GM15510 (cell line): ENCODE measurements around the gene RNF167.

Experiments
- POLR2A ChIP-seq: IDR thresholded peaks from 3 replicates; pipeline ENCODE4 v1.6.1; 2011; ENCODE audit warnings: borderline replicate concordance; ENCODE audit not compliant: insufficient read length; ENCODE audit errors: extremely low read depth

Gene RNF167

DNA sequence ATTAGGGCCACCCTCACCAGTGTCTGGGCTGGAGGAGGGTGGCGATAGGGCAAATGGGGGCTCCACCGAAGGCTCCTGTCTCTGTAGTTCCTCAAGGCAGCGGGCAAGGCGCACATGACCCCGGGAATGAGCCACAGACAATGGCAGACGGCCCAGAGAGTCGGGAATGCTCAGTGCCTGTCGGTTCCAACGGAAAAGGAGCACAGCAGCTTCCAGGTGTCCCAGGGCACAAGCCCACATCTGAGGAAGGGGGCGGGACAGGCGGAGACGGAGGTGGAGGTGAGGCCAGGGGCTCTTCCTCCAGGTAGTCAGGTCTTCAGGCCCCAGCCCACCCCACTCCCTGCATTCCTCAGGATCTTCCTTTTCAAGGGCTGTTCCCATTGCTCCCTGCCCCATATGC is 32.7 kb downstream of the RNF167 start:
- TF ChIP-seq POLR2A: no peak

DNA sequence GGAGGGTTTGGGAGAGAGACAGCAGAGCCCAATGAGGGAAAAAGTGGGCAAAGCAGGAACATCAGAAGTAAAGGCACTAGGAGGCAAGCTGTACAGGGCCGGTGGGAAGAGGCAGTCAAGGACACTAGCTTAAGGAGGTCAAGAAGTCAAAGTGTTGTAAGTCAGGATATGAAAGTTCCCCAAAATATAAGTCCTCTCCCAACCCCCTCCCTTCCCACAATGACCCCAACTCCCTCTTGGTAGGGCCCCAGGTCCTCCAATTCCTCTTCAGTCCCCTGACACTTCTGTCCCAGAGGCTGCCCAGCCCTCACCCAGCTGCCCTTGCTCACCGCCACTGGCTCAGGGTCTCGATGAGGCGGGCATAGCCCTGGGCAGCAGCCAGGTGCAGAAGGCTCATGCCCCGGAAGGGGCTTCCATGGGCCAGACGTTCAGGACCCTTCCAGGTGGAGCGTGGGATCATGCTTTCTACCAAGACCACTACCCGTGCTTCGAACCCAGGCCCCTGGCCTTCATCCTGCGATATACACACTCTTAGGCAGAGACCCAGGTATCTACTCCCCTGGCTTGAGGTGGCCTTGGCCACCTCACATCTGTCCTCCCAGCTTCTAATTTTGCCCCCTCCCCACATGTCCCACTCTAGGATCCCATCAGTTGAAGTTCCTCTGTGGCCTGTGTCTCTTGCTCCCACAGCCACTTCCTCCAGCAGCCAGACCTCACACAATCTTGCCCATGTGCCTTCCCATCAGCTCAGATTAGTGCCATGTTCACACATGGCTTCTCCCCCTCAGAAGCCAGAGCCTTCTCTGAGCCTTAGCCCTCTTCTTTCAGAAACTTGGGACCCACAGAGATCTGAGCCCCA is 33.4 kb downstream of the RNF167 start:
- no peak for TF ChIP-seq POLR2A

DNA sequence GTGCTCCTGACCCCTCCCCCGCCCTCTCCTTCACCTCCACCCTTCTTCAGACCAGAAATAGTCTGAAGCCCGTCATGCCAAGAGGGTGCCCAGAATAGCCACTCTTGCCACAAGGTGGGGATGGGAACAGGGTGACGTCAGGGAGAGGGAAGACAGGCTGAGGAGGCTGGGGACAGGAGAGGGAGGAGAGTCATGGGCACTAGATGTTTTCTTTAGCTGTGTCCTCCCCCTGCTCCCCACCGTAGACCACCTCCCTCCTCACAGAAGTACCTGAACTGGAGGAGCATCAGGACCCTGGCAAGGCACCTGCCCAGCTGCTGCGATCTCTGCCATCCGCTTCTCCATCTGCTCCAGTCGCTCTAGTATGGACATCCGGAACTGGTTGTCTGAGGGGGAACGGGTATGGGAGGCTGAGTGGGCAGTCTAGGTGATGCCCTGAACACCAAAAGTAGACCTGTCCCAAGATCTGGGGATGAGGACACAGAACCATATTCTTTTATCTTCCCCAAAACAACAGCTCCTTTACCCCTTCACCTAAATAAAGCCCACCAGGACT is 34.1 kb downstream of the RNF167 start:
- TF ChIP-seq POLR2A: no peak

DNA sequence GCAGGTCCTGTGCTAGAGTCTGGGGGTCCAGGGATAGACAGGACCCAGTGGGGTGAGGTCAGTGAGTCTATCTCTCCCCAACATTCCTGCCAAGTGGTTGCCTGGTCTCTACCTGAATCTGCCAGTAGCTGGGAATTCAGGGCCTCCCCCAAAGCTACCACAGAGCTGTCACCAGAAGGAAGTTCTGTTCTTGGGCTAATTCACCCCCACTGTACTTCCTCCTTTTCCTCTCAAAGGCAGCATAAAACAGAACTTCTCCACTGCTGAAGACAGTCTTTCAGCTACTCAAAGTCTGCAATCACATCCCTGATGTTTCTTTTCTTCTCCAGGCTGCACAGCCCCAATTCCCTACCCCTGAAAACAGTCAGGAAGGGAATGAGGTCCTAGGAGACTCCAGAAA is 38.7 kb downstream of the RNF167 start:
- no peak for TF ChIP-seq POLR2A

DNA sequence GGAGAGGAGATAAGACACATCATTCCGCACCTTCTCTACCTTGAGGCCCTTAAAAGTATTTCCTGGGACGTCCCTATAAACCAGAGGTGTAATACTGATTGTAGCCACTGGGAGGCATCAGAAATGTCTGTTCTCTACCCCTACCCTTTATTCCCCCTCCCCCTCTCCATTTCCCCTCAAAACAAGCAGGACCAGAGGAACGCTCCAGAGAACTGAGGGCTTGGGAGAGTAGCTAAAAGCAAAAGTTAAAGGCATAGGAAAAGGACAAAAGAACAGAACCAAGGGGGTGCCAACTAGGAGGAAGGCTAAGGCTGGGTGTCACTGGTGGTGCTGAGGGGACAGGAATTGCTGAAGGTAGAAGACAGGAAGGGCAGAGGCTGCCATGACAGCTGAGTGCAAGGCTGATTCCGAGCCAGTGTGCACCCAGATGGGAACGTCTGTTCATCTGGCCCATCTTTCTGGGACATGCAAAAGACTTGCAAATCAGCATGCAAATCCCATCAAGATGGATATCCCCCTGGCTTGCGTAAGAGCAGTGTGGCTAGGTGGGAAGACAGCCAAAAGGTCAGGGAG is 40.7 kb downstream of the RNF167 start:
- TF ChIP-seq POLR2A: no peak

DNA sequence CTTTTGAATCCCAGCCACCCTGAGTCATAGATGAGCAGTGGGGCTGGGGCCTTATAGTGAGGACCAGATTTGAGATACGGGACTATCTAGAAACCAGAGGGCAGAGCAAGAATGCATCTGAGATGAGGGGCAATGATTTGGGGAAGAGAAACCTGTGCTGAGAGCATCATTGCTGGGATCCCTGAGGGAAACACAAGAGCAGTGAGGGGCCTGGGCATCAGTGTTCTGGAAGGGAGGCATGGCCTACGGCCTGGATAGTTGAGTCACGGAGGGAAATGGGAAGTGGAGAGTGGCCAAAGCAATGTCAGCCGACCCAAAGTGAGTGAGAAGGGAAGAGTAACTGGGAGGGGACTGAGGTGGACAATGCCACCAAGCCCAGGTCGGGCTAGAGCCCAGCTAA is 42.2 kb downstream of the RNF167 start:
- no peak for TF ChIP-seq POLR2A

DNA sequence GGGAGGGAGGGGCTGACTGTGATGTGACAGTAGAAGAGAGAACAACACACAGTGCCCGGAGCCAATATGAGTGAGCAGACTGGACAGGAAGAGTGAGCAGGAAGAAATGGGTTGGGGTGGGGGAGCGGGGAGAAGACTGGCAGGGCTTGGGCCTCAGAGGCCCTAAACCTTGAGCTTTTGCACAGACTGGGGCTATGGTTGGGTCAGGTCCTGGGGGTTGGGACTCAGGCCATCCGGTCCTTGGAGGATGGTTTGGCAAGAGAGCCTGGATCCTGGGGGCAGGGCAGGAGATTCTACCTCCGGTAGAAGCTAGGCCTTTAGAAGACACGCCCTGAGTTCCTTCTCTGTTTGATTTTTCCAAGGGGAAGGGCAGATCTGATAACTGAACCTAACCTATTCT is 46.3 kb downstream of the RNF167 start:
- TF ChIP-seq POLR2A: no peak

DNA sequence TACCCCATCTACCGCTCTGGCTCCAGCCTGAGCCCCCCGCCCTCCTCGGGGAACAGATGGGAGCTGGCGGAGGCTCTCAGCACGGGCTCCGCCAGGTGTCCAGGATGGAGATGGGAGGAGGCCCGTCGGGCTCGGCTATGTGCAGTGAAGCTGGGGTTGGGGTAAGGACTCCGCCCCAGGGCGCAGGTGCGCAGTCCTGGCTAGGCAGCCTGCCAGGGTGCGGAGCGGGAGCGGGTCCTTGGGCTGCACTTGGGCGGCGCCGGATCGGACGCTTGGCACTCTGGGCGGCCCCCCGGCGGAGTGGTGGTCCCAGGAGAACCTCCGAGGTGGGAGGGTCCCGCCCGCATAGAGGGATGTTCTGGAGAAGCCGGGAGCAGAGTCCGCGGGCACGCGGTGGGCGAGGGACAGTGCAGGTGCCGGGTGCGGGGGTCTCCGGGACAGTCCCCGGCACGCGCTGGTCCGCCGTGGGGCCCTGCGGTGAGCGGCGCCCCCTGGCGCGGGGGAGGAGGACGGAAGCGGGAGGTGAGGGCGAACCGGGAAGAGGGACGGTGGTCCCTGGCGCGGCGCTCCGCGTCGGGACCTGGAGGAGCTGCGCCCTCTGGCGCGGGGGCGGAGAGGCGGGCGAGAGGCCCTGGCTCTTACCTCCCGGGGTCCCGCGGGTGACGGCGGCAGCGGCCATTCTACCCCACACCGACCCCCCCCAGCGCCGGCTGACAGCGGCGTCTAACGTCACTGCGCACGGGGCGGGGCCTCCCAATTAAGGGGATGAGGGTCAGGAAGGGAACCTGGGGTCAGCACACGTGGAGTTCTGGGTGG is 47.1 kb downstream of the RNF167 start, which contains the start of gene CAMTA2:
CAMTA2 (minus strand) TSS at position 725 of the 816 bp plus-strand sequence. CDS start 1,453 bp downstream, outside the sequence.
- peak; percentile 61 for TF ChIP-seq POLR2A

DNA sequence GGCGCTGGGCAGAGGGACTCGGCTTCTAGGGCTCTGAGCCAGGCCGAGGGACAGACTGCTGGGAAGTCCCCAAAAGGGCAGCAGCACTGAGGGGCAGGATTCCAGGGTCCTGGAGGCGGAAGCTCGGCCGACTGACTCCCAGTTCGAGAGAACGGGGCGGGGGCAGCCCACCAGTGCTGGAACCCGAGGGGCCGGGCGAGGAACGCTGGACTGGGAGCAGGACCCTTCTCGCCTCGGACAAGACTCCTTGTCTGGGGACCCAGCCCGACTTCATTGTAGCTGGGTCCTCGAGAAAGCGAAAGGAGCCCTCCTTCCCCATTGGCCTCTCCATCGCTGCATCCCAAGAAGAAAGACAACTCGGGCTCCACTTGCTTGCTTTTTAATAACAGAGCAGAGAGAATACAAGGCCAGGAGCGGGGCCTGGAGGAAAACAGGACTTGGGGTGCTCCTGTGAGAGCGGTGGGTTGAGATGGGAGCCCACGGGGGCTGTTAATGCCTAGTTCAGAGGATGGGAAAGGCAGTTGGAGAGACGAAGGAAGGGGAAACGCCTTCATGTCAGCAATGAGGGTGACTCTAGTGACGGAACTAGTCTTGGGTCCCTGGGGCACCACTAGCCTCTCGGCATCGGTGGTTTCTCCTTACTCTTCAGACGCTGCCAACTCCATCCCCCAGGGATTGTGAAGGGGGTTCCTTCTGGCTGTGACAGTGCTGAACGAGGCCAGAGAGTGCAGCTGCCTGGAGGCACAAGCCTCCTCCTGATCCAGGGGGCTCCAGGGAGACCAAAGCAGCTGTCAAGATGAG is 47.9 kb downstream of the RNF167 start:
- TF ChIP-seq POLR2A: no peak

DNA sequence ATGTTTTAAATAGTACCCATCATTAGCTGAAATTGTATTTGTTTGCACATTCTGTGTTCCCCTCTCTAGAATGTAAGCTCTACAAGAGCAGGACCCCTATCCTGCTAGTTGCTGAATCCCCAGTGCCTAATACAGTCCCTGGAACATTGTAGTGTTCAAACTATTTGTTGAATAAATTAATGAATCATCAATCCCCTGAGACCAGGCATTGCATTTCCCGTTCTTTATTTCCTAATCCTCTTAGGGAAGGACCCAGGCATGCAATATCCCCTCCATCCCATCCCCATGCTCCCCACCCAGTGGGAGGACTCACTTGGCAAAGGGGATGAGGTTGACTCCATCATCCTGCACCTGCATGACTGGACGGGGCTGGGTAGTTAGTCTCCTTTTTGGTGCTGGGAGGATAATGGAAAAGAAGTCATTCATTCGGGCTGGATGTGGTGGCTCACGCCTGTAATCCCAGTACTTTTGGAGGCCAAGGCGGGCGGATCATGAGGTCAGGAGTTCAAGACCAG is 54.1 kb downstream of the RNF167 start:
- TF ChIP-seq POLR2A: no peak
